K562 (cell line): ENCODE data around the gene ZNF275. TPM values are rescaled to one million over a fixed set of nuclear protein-coding genes. Genes with fewer than 3 reads are reported as not detected.

Source experiments
- ATAC-seq: fragments of 200-7000 bp; cut with Tn5 transposase; 3 replicates; pipeline ENCODE4 v1.9.1; 2020; ENCODE audit warnings: moderate library complexity
- BruUV-seq: library from RNA; stranded (reverse); fragments of 400-500 nt; replicated peaks from 2 replicates; lab custom pipeline; 2021; lab: Mats Ljungman, UMichigan
- CTCF ChIA-PET: fragments of 300-600 bp; formaldehyde crosslinking; extraction: SDS; loops from one replicate; lab custom pipeline; 2021; ENCODE audit warnings: low intra/inter-chr PET ratio; lab: Yijun Ruan, JAX
- POLR2A ChIA-PET: fragments of 300-600, 350-650 bp; sonication (Branson Sonifier 250); formaldehyde crosslinking; extraction: SDS; loops from one replicate; lab custom pipeline; 2021; ENCODE audit warnings: antibody characterized with exemption, inconsistent platforms; lab: Yijun Ruan, JAX
- DNase-seq, 4 experiments: peaks; one replicate each; pipeline versions ENCODE4 v3.0.0 to v3.0.0-alpha.2; 2011 to 2018; ENCODE audit warnings: low spot score in 3 of 4, mixed read lengths in 3 of 4; ENCODE audit errors: extremely low read depth in 1 of 4
- FAIRE-seq: peaks from 2 replicates; lab custom pipeline; 2011; peaks lifted over from hg19 to GRCh38; lab: Jason Lieb, UNC
- H2AFZ ChIP-seq: 2 replicates; pipeline ENCODE4 v1.6.0; 2011; ENCODE audit warnings: low read depth, low read length, control low read depth, inconsistent platforms
- H3K27ac ChIP-seq: fragments of 200-600 bp; 3 replicates; pipeline ENCODE4 v1.8.0; 2011; ENCODE audit warnings: low read depth, mild to moderate bottlenecking, control low read depth, inconsistent platforms, low read length, moderate library complexity, mixed read lengths; ENCODE audit errors: extremely low read depth
- H3K27me3 ChIP-seq, 2 experiments: fragments of 300-600 bp in 1 of 2; 2 replicates in 1 of 2; 3 replicates in 1 of 2; pipeline versions ENCODE4 v1.6.0 to v1.8.0; 2011; ENCODE audit warnings: inconsistent platforms in 2 of 2, low read length in 2 of 2, mild to moderate bottlenecking in 1 of 2, mixed read lengths in 1 of 2, moderate library complexity in 1 of 2; ENCODE audit not compliant: control insufficient read depth in 2 of 2, insufficient read depth in 2 of 2
- H3K36me3 ChIP-seq: fragments of 300-600 bp; 3 replicates; pipeline ENCODE4 v1.8.0; 2011; ENCODE audit warnings: mild to moderate bottlenecking, low read length, inconsistent platforms; ENCODE audit not compliant: control insufficient read depth, insufficient read depth
- H3K4me1 ChIP-seq, 2 experiments: fragments of 200-600 bp in 1 of 2; replicated peaks in 1 of 2; 2 replicates in 1 of 2; 3 replicates in 1 of 2; pipeline versions ENCODE4 v1.5.1 to v1.8.0; 2011; ENCODE audit warnings: inconsistent platforms in 2 of 2, low read length in 2 of 2, mild to moderate bottlenecking in 1 of 2, mixed read lengths in 1 of 2, moderate library complexity in 1 of 2; ENCODE audit not compliant: control insufficient read depth in 2 of 2, insufficient read depth in 2 of 2
- H3K4me2 ChIP-seq: 2 replicates; pipeline ENCODE4 v1.6.1; 2011; ENCODE audit warnings: low read length, control low read depth, inconsistent platforms, mixed read lengths; ENCODE audit not compliant: insufficient read depth
- H3K4me3 ChIP-seq: fragments of 200-600 bp; sonication (generic), shearing (Covaris generic); 2 replicates; pipeline ENCODE4 v1.5.1; 2016; ENCODE audit warnings: control low read depth, inconsistent platforms
- H3K79me2 ChIP-seq: fragments of 200-600 bp; 3 replicates; pipeline ENCODE4 v1.8.0; 2011; ENCODE audit warnings: low read length, inconsistent platforms; ENCODE audit not compliant: control insufficient read depth, insufficient read depth
- H3K9ac ChIP-seq, 2 experiments: 2 replicates each; pipeline versions ENCODE4 v1.6.0 to v1.6.1; 2011; ENCODE audit warnings: low read depth in 2 of 2, low read length in 2 of 2, control low read depth in 1 of 2, inconsistent platforms in 1 of 2, mild to moderate bottlenecking in 1 of 2, mixed read lengths in 1 of 2; ENCODE audit not compliant: insufficient read depth in 1 of 2
- H3K9me1 ChIP-seq: one replicate; pipeline ENCODE4 v1.6.0; 2011; ENCODE audit warnings: inconsistent platforms, mild to moderate bottlenecking, low read length, moderate library complexity; ENCODE audit not compliant: control insufficient read depth, insufficient read depth
- H3K9me3 ChIP-seq: replicated peaks from 2 replicates; pipeline ENCODE4 v1.5.1; 2011; ENCODE audit warnings: low read depth, low read length, inconsistent platforms; ENCODE audit not compliant: control insufficient read depth, insufficient read depth
- H4K20me1 ChIP-seq: replicated peaks from 2 replicates; pipeline ENCODE4 v1.6.1; 2011; ENCODE audit warnings: low read length, inconsistent platforms, mixed read lengths; ENCODE audit not compliant: control insufficient read depth, insufficient read depth
- IFI16 ChIP-seq: fragments of 250-450 bp; sonication (Bioruptor Pico); IDR thresholded peaks from 2 replicates; pipeline ENCODE4 v2.1.2; 2022; ENCODE audit warnings: mild to moderate bottlenecking, inconsistent platforms
- KDM1A ChIP-seq, 2 experiments: fragments of 450-650 bp; IDR thresholded peaks; 2 replicates each; pipeline ENCODE4 v1.6.1; 2016; ENCODE audit warnings: mild to moderate bottlenecking in 2 of 2
- MYC ChIP-seq, 2 experiments: fragments of 250-450 bp in 1 of 2; sonication (Bioruptor Pico) in 1 of 2; IDR thresholded peaks; 2 replicates each; pipeline versions ENCODE4 v1.5.1 to v1.6.1; 2012 to 2021; ENCODE audit warnings: low read depth in 2 of 2, borderline replicate concordance in 1 of 2, improper control_type of control experiment in 1 of 2, low read length in 1 of 2, mild to moderate bottlenecking in 1 of 2, moderate library complexity in 1 of 2
- PRPF4 ChIP-seq: fragments of 200-400 bp; formaldehyde crosslinking; IDR thresholded peaks from one replicate; pipeline ENCODE4 v1.6.1; 2017; ENCODE audit warnings: low read length, low read depth, mild to moderate bottlenecking; ENCODE audit not compliant: insufficient read depth, poor library complexity, severe bottlenecking
- U2AF1 ChIP-seq: fragments of 200-400 bp; formaldehyde crosslinking; optimal IDR thresholded peaks from 2 replicates; pipeline ENCODE3; 2017; ENCODE audit warnings: mild to moderate bottlenecking, low read depth, low read length, moderate library complexity
- WGBS: fragments of 100-300 bp; shearing (Covaris generic); methylation state at CpG from one replicate; pipeline ENCODE4 v1.1.6; 2016; ENCODE audit warnings: low coverage, mixed read lengths; ENCODE audit not compliant: insufficient coverage; ENCODE audit errors: missing lambda C conversion rate; 5-methylcytosine and 5-hydroxymethylcytosine counted together
- in situ Hi-C: fragments of 300-500 bp; cut with MboI; formaldehyde crosslinking; loops from 4 replicates; pipeline ENCODE4 v1.15.0; 2018; ENCODE audit warnings: inconsistent platforms, mixed read lengths
- intact Hi-C: fragments of 100-400 bp; cut with micrococcal nuclease; formaldehyde crosslinking; loops from 2 replicates; pipeline ENCODE4 v1.14.2; 2022
- polyA plus RNA-seq, 8 experiments: library from polyadenylated mRNA; depleted of rRNA in 4 of 8; stranded (reverse) in 5 of 8; unstranded in 3 of 8; fragments of >200 nt; fragmentation: Nextera tagmentation in 2 of 8; fragmentation: Illumina TruSeq in 1 of 8; extraction: Ambion mirVana in 2 of 8; extraction: Trizol in 1 of 8; gene quantifications; 2 replicates each; pipeline versions ENCODE4 v1.2.1 to v1.2.3, GENCODE V29; 2011 to 2014; ENCODE audit warnings: inconsistent platforms in 1 of 8, missing spikeins in 1 of 8
- total RNA-seq, 7 experiments: library from RNA; depleted of rRNA in 6 of 7; stranded (reverse); fragments of >200 nt in 6 of 7; fragmentation: Illumina TruSeq in 2 of 7; extraction: Trizol in 2 of 7; gene quantifications; 2 replicates each; pipeline versions ENCODE4 v1.2.1 to v1.2.3, GENCODE V29; 2011 to 2021; ENCODE audit warnings: low replicate concordance in 1 of 7
- TF ChIP-seq, protein P1 (sequence below): fragments of 150-350 bp; IDR thresholded peaks from 2 replicates; pipeline ENCODE4 v1.6.1; 2014; ENCODE audit warnings: low read depth, mild to moderate bottlenecking, low read length, borderline replicate concordance
- TF ChIP-seq, protein P2 (sequence below), 2 experiments: fragments of 450-650 bp; formaldehyde crosslinking in 1 of 2; IDR thresholded peaks; 2 replicates each; pipeline versions ENCODE4 v1.4.0 to v1.6.1; 2014 to 2020; ENCODE audit warnings: mild to moderate bottlenecking in 2 of 2, borderline replicate concordance in 1 of 2, low read depth in 1 of 2

ZNF275 gene
- total and polyA plus RNA-seq, 9 of the 15 experiments (the other 6 are each of a cell fraction or from before 2014, with no cell fraction given), result 2.1 to 19.1 (median 12.0) TPM

DNA sequence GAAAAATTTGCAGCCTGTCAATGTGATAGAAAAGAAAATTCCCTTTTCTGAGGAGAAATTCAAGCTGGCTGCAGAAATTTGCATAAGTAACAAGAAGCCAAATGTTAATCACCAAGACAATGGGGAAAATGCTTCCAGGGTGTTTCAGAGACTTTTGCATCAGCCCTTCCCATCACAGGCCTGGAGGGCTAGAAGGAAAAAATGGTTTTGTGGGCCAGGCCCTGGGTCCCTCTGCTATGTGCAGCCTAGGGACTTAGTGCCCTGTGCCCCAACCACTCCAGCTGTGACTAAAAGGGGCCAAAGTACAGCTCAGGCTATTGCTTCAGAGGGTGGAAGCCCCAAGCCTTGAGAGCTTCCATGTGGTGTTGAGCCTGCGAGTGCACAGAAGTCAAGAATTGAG is 23.9 kb downstream of the ZNF275 start (continued):
- TF ChIP-seq, protein P1, sequence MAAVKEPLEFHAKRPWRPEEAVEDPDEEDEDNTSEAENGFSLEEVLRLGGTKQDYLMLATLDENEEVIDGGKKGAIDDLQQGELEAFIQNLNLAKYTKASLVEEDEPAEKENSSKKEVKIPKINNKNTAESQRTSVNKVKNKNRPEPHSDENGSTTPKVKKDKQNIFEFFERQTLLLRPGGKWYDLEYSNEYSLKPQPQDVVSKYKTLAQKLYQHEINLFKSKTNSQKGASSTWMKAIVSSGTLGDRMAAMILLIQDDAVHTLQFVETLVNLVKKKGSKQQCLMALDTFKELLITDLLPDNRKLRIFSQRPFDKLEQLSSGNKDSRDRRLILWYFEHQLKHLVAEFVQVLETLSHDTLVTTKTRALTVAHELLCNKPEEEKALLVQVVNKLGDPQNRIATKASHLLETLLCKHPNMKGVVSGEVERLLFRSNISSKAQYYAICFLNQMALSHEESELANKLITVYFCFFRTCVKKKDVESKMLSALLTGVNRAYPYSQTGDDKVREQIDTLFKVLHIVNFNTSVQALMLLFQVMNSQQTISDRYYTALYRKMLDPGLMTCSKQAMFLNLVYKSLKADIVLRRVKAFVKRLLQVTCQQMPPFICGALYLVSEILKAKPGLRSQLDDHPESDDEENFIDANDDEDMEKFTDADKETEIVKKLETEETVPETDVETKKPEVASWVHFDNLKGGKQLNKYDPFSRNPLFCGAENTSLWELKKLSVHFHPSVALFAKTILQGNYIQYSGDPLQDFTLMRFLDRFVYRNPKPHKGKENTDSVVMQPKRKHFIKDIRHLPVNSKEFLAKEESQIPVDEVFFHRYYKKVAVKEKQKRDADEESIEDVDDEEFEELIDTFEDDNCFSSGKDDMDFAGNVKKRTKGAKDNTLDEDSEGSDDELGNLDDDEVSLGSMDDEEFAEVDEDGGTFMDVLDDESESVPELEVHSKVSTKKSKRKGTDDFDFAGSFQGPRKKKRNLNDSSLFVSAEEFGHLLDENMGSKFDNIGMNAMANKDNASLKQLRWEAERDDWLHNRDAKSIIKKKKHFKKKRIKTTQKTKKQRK, result 0 out of 2 replicates have a peak, but pooled peaks have one; percentile 27
- TF ChIP-seq IFI16 (CRISPR knock-in tag) (no peak), PRPF4 (no peak)

DNA sequence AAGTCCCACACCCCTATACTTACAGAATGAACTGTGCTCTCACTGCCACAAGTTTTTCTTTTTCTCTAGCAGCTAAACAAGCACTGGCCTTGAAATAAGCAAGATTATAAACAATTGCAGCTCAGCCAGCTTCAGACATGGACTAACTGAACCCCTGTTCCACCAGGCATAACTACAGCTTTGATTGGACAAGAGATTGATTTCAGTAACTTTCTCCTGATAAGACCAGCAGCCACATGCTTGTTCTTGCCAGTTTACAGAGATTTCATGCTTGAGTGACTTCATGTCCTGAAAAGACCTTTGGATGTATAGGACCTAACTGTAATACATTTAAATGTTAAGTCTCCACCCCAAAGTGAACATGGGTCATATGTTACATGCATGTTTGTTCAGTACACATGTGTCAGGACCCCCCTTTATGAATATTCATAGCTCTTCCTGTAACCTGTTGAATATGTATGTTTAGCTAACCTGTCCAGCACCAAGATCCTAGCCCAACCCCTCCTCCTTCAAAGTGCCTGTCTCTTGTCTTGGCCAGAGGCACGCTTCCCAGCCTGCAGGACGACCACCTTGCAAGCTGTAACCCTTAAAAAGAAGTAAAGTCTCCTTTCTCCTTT is 27.9 kb downstream of the ZNF275 start:
- intact Hi-C loops, result no loop called here
- DNase-seq, result no peak
- H3K9me3 ChIP-seq, result no peaks in the 10 kb centered on the region
- H3K36me3 ChIP-seq, result no peaks in the 10 kb centered on the region
- H4K20me1 ChIP-seq, result no peaks in the 10 kb centered on the region
- POLR2A ChIA-PET, result no interaction called here
- no peak overlapping the region for H2AFZ ChIP-seq
- no TSS peak for BruUV-seq
- no peak overlapping the region for H3K9ac ChIP-seq
- no peaks in the 10 kb centered on the region for H3K79me2 ChIP-seq
- no peak for FAIRE-seq
- no peak overlapping the region for H3K4me3 ChIP-seq
- no peak for ATAC-seq
- no peak overlapping the region for H3K27ac ChIP-seq
- 0 out of 5 replicates have a peak, but pooled peaks cover 0 to 3% of the 10 kb centered on the region in 2 experiments for H3K4me1 ChIP-seq
- H3K27me3 ChIP-seq, result no peaks in the 10 kb centered on the region
- no peak overlapping the region for H3K4me2 ChIP-seq
- CTCF ChIA-PET, result no interaction called here
- WGBS, result 0% methylated on average over 2 of the region's 2 CpGs
- no peaks in the 10 kb centered on the region for H3K9me1 ChIP-seq
- in situ Hi-C loops, result no loop called here
- TF ChIP-seq U2AF1 (no peak), KDM1A (IDR thresholded peaks at IDR 0.05) (0 out of 4 replicates have a peak, but pooled peaks of 1 of the 2 experiments have one; percentile 27), MYC (IDR thresholded peaks at IDR 0.05; ENCODE audit: low read depth, low read length) (0 out of 2 replicates have a peak, but pooled peaks have one; percentile 14), MYC (CRISPR knock-in tag; IDR thresholded peaks at IDR 0.05; ENCODE audit: borderline replicate concordance, low read depth) (no peak)
- TF ChIP-seq, protein P2, sequence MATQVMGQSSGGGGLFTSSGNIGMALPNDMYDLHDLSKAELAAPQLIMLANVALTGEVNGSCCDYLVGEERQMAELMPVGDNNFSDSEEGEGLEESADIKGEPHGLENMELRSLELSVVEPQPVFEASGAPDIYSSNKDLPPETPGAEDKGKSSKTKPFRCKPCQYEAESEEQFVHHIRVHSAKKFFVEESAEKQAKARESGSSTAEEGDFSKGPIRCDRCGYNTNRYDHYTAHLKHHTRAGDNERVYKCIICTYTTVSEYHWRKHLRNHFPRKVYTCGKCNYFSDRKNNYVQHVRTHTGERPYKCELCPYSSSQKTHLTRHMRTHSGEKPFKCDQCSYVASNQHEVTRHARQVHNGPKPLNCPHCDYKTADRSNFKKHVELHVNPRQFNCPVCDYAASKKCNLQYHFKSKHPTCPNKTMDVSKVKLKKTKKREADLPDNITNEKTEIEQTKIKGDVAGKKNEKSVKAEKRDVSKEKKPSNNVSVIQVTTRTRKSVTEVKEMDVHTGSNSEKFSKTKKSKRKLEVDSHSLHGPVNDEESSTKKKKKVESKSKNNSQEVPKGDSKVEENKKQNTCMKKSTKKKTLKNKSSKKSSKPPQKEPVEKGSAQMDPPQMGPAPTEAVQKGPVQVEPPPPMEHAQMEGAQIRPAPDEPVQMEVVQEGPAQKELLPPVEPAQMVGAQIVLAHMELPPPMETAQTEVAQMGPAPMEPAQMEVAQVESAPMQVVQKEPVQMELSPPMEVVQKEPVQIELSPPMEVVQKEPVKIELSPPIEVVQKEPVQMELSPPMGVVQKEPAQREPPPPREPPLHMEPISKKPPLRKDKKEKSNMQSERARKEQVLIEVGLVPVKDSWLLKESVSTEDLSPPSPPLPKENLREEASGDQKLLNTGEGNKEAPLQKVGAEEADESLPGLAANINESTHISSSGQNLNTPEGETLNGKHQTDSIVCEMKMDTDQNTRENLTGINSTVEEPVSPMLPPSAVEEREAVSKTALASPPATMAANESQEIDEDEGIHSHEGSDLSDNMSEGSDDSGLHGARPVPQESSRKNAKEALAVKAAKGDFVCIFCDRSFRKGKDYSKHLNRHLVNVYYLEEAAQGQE (IDR thresholded peaks at IDR 0.05; ENCODE audit: borderline replicate concordance), result peak; percentile 80
- TF ChIP-seq, protein P2 (CRISPR knock-in tag; IDR thresholded peaks at IDR 0.05; ENCODE audit: low read depth), result no peak
